A172 (cell line): ENCODE results near the gene FAM118B. TPM values are rescaled to one million over a fixed set of nuclear protein-coding genes. Genes with fewer than 3 reads are reported as not detected.

ENCODE experiments used
- DNase-seq: peaks from one replicate; pipeline ENCODE4 v3.0.0-alpha.2; 2015; ENCODE audit warnings: low spot score
- total RNA-seq: library from RNA; depleted of rRNA; stranded (reverse); fragments of >200 nt; shearing (Covaris generic); gene quantifications from 2 replicates; pipeline ENCODE4 v1.2.3, GENCODE V29; 2014; rRNA removed

The FAM118B gene
- total RNA-seq, result 25.4 and 34.5 TPM in 2 replicates

DNA sequence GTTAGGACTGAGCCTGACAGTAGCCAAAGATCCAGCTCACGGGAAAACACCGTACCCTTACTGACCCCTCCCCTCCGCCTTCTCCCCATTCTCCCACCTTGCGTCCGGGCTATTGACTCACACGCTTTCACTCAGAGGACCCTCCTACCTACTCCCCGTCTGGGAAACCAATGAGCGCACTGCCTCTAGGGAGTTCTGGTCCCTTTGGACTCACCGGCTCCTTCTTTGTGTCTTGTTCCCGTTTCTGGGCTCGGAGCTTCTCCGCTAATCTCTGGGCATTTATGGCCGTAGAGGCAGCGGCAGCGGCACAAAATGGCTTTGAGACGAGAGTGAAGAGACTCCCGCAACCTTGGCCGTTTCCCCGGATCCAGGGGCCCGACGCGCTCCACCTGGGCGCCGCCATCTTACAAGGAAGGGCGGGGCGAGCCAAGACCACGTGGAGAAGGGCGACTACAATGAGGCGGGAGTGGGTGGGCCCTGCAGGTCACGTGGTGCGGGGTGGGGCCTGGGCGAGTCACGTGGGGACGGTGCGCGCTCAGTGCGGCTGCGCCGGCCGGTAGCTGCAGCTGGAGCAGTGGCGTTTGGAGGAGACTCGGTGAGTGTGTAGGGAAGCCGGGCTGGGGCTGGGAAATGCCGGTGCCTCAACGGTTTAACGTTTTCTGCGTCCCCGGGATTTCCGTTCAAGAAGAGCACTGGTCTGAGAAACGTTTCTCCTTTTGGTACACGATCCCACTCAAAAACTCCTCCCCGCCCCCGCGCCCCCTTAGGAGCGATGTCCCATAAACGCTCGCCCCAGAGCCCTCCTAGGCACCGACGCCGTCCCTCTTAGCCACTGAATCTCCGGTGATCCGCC is at the start of gene FAM118B, which contains the start of gene RPUSD4:
TSS of gene FAM118B (plus strand) at position 547 of the 853 bp plus-strand sequence. CDS start 23,220 bp downstream, outside the sequence.
TSS of gene RPUSD4 (minus strand) at position 415 of the 853 bp plus-strand sequence. CDS start at position 403, 12 bp downstream.
- DNase-seq, result peak; percentile 80

DNA sequence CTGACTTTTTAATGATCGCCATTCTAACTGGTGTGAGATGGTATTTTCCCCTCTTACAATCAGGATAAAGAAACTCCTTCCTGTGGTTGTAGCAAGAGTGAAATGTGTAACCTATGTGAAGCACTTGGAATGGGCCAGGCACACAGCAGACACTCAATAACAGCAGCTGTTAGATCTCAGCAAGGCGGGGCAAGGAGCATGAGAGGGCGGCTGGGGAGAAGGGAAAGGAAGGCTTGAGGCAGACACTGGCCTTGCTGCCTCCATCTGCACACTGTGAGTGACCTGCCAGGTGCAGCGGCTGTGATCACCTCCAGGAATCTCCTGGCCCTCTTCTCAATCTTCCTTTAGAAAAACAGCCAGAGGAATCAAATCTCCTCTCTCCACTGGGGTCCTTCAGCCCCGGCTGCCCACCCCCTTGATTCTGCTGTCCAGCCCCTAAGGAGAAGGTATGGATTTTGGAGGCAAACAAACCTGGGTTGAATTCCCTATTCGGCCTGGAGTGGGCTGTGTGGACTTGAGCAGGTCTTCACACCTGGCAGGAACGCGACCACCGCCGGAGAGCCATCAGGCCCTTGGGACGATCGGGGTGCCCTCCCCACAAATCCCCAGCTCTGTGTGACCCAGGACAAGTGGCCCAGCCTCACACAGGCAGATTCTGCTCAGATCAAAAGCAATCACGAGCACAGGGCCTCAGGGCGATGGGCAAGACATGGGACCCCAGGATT is 49.1 kb upstream of the FAM118B start:
- no peak for DNase-seq

DNA sequence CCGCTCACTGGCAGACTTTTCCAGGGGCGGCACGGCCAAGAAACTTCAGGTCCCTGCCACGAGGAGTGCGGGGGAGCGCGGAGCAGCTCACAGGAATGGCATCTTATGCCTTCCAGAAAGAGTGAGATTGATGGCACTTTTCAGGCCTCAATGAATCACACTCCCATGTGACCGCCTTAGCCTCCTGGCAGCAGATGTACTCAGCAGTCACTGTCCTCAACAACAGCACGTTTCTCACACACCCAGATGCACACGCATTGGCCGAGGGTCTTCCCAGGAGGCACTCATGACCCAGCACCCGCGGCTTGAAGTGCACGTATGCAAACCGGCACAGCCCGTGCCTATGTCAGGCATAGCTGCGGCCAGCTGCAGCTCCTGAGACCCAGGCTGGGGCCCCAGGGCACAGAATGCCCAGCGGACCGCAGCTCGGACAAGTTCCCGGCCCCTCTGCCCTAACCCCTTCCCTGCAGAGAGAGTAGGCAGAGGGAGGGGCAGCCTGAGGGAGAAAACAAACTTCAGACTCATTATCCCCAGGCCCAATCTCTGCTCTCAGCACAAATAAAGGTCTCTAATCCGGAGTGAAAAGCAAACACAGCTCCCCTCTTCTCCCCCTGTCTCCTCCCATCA is 48.4 kb upstream of the FAM118B start:
- DNase-seq, result peak; percentile 81

DNA sequence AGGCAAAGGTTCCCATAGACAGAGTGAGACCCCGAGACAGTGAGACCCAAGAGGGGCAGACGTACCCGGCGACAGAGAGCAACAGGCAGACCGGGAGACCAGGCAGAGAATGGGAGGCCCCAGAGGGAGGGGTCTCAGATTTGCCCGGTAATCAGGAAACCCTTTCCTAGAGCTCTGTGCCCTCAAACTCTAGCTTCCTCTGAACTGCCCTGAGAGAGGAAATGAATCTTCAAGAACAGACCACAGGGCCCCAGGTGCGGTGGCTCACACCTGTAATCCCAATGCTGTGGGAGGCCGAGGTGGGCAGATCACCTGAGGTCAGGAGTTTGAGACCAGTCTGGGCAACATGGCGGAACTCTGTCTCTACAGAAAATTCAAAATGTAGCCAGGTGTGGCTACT is 47.8 kb upstream of the FAM118B start:
- DNase-seq, result no peak

DNA sequence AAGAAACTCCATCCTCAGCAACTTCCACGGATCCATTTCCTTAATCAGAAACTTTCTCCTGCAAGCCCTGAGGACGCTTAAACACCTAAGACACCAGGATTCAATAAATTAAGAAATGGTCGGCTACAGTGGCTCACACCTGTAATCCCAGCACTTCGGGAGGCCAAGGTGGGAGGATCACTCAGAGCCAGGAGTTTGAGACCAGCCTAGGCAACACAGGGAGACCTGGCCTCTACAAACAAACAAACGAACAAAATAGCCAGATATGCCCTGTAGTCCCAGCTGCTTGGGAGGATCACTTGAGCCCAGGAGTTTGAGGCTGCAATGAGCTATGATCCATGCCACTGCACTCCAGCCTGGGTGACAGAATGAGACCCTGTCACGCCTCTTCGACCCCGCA is 46.8 kb upstream of the FAM118B start:
- DNase-seq, result no peak

DNA sequence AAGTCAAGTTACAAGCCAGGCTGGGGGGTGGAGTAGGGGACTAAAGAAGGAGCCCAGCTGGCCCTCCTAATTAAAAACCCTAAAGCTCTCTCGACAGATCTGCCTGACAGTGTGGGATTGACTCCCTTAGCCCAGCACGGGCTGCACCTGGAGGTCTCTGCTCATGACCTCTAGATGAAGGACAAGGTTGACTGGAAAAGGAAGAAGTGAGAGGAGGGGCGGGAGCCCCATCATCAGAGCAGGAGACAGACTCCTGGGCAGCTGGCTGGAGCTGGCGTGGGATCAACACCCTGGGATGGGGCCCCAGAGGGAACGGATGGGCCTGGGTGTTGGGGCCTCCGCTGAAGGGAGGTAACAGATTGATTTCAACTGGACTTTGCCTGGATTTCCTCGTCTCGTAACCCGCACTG is 46.3 kb upstream of the FAM118B start:
- DNase-seq, result no peak

DNA sequence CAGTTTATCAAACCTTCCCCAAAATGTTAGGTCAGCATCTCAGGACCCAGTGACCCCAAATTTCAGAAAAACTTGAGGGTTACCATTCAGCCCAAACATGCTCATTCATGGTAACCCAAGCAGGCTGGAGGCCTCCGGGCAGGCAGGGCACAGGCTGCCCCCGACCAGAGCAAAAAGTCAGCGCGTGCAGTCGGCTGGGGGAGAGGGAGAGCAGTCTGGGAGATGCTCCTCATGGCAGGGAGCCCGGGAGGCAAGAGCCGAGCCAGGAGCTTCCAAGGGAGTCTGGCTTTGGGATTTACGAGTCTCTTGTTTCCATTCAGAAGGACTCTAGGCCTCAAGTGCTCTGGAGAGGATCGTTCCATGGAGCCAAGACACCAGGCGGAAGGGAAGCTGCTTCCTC is 45.8 kb upstream of the FAM118B start:
- DNase-seq, result no peak

DNA sequence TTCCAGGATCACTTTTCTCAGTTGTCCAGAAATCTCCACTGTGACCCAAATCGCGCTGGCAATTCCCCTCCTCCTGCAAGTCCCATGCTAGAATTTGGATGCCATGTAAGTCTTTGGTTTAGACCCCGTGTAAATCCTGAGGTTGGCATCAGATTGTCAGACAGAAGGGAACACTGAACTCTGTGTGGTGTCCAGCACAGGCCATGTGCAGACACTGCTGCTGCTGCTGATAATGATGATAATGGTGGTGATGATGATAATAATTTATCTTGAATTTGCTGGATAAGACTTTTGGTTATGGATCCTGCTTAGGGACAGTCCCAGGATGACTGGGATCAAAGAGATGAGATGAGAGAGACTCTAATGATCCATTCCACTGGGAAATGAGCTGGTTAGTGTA is 45.2 kb upstream of the FAM118B start:
- DNase-seq, result no peak

DNA sequence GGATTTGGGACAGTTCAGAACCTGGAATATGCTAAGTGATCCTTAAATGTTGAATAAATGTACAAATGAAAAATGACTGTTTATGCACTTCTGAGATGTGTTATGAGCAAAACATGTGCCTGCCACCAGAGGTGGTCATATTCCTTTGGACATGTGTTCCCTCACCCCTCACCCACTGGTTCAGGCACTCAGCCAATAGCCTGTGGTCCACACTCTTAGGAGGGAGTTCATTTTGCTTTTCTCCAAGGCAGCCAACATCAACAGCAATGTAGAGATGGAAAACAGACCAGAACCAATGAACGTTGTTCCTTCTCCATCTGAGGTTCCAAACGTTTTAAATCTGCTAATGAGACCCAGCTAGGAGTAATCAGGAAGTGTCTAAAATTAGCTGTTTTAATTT is 44.1 kb upstream of the FAM118B start:
- DNase-seq, result no peak

DNA sequence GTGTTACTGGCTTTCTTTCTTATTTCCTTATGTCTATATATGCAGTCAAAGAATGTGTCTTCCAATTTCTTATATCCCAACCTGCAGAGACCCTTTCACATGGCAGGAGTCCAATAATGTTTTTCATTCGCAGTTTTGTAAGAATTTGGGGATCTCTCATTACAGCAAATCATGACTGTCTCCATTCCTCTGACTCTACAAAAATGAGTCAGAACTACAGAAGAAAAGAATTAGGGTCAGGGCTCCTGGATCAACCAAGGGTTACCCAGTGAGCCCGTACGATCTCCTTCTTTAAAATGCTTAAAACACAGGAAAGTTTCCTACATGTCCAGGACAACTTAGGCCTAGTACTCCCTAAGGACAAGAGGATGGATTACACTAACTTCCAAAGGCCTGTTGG is 42.3 kb upstream of the FAM118B start:
- DNase-seq, result no peak

DNA sequence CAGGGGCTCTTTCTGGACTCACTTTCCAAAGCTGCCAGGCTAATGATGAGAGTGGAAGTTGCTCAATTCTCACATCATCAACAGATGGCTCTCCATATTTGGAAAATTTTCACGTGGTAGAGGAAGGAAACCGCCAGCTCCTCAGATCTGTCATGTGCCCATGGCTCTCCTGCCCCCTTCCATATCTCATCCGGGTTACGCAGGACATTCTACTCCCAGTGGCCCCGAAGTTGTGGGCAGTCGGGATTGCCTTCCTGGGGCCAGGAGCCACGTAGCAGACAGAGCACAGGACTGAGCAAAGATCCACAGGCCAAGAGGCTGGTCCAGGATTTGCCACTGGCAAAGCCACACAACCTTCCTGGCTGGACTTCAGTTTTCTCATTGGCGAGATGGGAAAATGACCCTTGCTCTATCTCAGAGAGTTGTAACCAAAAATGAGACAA is 39.0 kb upstream of the FAM118B start:
- no peak for DNase-seq

DNA sequence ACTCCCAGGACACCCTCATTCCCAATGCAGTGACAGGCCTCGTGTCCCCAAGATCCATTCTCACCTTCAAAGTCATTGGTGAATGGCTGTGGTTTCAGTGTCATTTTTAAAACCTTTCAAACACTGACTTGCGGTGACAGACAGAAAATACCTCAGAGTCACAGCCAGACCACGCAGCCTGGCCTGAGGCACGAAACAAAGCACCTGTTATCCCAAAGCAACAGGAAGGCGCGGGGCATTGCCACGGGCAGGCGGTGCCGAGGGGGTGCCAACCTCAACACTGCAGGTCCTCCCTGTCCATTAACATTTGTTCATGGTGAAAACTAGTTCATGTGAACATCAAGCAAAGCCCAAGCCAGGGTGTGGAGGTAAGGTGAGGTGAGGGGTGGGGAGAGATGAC is 38.3 kb upstream of the FAM118B start:
- no peak for DNase-seq

DNA sequence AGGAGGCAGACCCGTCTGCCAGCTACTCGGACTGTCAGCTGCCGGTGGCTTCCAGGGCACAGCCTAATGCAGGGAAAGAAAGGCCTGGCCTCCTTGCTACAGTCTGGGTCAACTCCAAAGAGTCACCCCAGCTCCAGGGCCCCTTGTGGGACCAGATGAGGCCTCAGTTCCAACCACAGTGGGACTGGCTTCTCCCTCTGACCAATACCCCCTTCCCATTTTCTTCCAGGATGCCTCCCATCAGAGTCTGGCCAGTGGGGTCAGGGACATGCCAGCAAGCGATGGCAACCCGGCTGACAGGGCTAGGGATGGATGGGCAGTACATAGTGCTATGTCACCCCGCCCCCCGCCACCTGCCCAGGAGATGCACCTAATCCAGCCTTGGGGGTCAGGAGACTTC is 36.8 kb upstream of the FAM118B start:
- no peak for DNase-seq

DNA sequence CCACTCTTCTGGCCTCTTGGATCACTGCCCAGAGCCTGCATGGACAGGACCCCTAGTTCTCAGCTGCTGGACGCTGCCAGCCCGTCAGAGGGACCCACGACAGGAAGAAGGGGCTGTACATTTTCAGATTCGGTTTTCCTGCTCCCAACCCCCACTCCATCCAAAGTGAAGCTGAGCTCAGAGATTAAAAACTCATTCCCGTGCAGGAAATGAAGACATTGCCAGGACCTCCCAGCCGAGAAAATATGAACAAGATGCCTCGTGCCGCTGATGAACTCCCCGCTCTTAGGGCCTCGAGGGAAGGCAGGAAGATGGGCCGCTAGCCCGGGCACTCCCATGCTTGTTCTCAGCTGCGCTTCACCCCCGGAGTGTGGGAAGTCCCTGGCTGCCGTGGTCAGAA is 36.2 kb upstream of the FAM118B start:
- no peak for DNase-seq

DNA sequence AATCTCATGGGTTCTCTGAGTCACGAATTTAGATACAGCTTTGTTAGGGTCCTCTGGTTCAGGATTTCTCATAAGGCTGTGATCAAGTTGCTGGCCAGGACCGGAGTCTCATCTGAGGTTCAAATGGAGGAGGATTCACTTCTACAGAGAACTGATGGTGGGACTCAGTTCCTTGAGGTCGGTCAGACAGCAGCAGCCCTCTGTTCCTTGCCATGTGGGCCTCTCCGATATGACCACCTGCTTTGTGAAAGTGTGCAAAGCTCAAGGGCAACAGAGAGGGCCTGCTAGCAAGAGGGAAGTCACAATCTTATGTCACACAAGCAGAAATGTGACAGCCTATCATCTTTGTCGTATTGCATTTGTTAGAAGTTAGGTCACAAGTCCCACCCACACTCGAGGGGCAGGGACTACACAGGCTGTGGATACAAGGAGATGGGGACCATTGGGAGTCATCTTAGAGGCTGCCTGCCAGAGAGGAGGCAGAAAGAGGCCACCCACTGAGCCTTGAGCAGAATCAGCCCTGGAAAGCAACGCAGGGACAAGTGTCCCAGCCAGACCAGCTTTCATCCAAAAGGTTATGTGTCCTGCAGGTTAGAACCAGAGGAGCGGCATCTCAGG is 34.6 kb upstream of the FAM118B start:
- no peak for DNase-seq

DNA sequence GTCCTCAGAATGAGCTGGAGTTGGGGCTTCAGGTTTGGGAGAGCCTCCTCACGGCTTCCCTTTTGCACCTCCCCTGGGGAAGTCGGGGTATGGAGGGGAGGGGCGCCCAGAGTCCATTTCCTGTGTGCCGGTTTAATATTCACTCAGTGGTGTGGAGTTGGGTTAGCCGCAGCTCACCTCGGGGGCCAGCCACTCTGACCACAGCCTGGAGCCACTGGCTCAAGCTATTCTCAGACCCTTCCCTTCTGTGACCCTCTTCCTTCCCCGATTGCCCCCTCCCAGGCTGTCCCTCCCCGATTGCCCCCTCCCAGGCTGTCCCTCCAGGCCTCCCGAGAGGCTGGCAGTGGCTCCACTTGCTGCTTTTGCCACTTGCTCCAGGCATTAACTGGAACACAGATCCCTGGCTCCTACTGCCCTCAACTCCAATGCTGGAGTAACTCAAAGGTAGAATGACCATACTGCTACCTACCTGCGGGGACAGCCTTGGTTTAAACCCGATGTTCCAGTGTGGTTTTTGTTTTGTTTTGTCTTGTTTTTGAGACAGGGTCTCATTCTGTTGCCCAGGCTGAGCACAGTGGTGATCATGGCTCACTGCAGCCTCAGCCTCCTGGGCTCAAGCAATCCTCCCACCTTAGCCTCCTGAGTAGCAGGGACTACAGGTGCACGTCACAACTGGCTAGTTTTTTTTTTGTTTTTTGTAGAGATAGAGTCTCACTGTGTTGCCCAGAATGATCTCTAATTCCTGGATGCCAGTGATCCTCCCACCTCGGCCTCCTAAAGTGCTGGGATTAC is 29.4 kb upstream of the FAM118B start:
- no peak for DNase-seq

DNA sequence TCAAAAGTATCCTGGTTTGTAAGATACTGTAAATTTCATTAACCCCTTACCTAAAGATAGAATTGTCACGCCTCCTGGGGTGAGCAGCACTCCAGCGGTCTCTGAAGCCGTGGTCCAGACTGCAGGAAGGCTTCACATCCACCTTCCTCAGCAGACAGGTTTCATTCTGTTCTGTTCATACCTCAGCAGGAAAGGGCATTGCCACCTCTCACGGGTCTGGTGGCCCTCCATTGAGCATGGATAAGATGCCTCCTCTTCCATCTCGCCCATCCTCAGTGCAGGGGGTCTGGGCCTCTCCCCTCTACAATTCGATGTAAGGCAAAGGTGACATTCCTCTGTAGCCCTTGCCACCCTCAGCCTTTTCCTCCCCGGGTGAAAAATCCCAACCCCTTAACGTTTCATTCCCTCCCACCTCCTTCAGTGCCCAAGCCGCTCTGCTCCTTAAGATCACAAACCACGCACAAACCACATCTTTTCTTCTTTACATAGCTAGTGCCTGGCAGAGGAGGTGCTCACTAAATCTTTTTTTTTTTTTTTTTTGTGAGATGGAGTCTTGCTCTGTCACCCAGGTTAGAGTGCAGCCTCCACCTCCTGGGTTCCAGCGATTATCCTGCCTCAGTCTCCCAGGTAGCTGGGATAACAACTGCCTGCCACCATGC is 28.7 kb upstream of the FAM118B start:
- DNase-seq, result no peak

DNA sequence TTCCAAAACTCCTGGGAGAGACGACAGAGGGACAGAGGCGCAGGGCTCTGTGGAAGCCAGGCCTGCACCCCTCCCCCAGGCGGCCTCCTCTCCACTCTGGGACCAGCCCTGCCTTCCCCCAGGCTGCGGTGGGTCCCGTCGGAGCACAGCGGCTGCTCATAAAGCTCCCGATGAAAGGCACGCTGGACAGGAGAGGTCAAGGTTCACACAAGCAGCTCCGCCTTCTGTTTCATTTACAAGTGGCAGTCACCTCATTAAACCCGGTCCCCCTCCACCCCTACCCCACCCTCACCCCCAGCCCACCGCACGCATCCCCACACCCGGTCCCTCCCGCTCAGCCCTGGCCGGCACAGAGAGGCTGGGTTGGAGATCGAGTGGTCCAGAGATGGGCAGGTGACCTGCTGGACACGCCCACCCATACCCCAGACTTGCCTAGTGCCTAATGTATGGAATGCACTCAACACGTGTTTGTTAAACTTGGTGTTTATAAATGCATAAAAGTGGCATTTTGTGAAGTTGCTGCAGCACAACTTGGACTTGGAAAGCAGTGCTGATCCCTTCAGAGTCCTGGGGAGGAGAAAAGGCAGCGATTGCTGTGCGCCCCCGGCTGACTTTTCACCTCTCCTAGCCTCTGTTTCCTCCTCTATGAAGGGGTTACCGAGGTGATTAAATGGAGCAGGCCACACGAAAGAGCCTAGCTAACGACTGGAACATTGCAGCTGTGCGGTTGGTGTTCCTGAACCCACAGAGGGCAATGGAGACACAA is 26.1 kb upstream of the FAM118B start:
- DNase-seq, result no peak

DNA sequence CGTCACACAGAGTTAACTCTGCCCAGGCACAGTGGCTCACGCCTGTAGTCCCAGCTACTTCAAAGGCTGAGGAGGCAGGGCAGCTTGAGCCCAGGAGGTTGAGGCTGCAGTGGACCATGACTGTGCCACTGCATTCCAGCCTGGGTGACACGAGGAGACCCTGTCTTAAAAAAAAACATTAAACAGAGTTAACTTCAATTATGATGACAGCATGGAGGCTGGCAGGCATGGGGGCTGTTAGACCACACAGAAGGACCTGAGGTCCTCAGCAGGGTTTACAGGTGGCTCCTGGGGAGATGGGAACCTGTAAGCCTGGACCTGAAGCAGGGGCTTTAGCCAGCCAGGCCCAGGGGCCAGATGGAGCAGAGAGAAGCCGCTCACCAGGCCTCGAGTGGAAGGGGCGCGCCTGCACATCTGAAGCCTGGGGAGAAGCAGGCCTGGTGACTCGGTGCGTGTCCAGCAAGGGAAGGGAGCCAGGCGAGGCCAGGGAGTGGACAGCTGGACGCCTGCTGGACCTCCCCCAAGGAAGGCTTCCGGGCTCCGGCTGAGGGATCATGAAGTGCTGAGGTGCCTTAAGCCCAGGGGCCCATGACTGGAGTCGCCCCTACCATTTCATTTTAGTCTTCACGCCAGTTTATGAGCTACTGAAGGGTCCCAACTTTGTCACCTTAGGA is 25.4 kb upstream of the FAM118B start:
- DNase-seq, result no peak
